Adipocyte (in vitro differentiated cells): Measurements from ENCODE around the gene TCAP.

Experiments used
- DNase-seq: peaks from one replicate; pipeline ENCODE4 v3.0.0-alpha.2; 2015; ENCODE audit warnings: low read depth
- H3K27me3 ChIP-seq: replicated peaks from 2 replicates; pipeline ENCODE4 v1.7.0; 2013; ENCODE audit warnings: mild to moderate bottlenecking, low read length, moderate library complexity; ENCODE audit not compliant: control insufficient read depth, insufficient read depth
- H3K36me3 ChIP-seq: 2 replicates; pipeline ENCODE4 v1.7.0; 2013; ENCODE audit warnings: low read length, mild to moderate bottlenecking, moderate library complexity; ENCODE audit not compliant: control insufficient read depth, insufficient read depth, severe bottlenecking
- H3K4me1 ChIP-seq: 2 replicates; pipeline ENCODE4 v1.7.0; 2013; ENCODE audit warnings: mild to moderate bottlenecking, low read length, moderate library complexity; ENCODE audit not compliant: control insufficient read depth, insufficient read depth
- H3K4me3 ChIP-seq: 2 replicates; pipeline ENCODE4 v1.7.0; 2013; ENCODE audit warnings: mild to moderate bottlenecking, low read length, moderate library complexity
- H3K9ac ChIP-seq: 2 replicates; pipeline ENCODE4 v1.7.0; 2013; ENCODE audit warnings: mild to moderate bottlenecking, low read length, moderate library complexity
- H3K9me3 ChIP-seq: 2 replicates; pipeline ENCODE4 v1.7.0; 2013; ENCODE audit warnings: mild to moderate bottlenecking, low read length, moderate library complexity; ENCODE audit not compliant: control insufficient read depth

The TCAP gene, protein sequence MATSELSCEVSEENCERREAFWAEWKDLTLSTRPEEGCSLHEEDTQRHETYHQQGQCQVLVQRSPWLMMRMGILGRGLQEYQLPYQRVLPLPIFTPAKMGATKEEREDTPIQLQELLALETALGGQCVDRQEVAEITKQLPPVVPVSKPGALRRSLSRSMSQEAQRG

DNA sequence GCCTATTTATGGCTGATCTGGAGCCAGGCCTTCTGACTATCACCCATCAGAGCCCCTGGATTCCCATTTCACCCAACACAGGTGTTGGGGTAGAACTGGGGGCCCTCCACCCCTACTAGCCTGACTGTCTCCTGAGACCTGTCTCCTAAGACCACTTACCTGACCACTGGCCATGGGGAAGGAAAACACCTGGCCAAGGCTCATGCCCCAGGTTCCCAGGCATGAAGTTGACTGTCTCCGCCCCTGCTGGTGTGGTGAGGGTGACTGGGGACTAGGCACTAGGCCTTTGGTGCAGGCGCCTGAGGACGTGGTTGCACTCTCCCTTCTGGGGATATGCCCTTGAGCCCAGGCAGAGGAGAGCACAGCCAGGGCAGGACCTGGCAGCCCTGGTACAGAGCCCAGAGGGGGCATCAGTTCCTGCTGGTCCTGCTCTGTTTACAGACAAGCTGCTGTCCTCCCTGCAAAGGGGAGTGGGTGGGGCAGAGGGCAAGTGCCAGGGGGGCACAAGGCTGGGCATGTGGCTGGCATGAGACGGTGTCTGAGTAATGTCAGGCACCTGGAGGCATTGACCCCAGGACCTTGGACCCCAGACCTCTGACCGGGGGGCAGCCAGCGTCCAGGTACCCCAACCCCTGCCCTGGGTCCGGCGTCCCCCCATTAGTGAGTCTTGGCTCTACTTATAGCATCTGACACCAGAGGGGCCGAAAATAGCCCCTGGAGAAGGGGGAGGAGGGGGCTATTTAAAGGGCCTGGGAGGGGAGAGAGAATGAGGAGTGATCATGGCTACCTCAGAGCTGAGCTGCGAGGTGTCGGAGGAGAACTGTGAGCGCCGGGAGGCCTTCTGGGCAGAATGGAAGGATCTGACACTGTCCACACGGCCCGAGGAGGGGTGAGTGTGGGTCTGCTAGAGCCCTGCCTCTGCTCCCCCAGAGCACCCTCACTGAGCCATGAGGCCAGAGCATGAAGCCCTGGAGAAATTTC is at the start of gene TCAP:
Gene TCAP (plus strand): TSS at position 769 of the 981 bp plus-strand sequence. CDS start 11 bp downstream, at position 780.
- DNase-seq = no peak
- Histone ChIP-seq H3K27me3 (peaks cover 34% of the 10 kb centered on the region), H3K9ac (no peak within 1 kb of the TSS), H3K4me1 (peaks cover 6% of the 10 kb centered on the region), H3K4me3 (no peak within 1 kb of the TSS), H3K9me3 (no peaks in the 10 kb centered on the region), H3K36me3 (peaks cover 18% of the 10 kb centered on the region)

DNA sequence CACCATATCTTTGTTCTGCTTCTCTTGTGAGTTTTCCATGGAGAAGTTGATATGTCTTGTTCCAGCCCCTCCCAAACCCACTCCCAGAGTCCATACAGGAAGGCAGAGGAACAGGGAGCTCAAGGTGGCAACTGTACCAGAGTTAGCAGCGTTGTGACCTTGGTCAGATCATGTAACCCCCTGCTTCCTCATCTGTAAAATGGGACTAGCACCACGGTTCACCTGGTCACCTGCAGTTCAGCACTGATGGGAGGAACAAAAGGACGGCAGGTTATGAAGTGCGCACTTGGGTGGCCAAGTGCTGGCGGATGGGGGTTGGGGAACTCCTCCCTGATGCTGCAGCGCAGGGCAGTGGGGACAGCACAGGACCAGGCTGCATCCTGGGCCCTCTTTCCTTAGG is 49.7 kb upstream of the TCAP start:
- H3K4me3 ChIP-seq = no peak overlapping the region
- no peaks in the 10 kb centered on the region for H3K9me3 ChIP-seq
- H3K27me3 ChIP-seq = peaks cover 54% of the 10 kb centered on the region
- H3K36me3 ChIP-seq = no peaks in the 10 kb centered on the region
- no peaks in the 10 kb centered on the region for H3K4me1 ChIP-seq
- no peak overlapping the region for H3K9ac ChIP-seq
- no peak for DNase-seq

GRCh38 chr17:39617100-39617445 is 48.1 kb upstream of the TCAP start:
- Histone ChIP-seq H3K36me3 (no peaks in the 10 kb centered on the region), H3K9ac (no peak overlapping the region), H3K9me3 (no peaks in the 10 kb centered on the region), H3K27me3 (peaks cover 43% of the 10 kb centered on the region), H3K4me3 (no peak overlapping the region), H3K4me1 (no peaks in the 10 kb centered on the region)
- DNase-seq = no peak

DNA sequence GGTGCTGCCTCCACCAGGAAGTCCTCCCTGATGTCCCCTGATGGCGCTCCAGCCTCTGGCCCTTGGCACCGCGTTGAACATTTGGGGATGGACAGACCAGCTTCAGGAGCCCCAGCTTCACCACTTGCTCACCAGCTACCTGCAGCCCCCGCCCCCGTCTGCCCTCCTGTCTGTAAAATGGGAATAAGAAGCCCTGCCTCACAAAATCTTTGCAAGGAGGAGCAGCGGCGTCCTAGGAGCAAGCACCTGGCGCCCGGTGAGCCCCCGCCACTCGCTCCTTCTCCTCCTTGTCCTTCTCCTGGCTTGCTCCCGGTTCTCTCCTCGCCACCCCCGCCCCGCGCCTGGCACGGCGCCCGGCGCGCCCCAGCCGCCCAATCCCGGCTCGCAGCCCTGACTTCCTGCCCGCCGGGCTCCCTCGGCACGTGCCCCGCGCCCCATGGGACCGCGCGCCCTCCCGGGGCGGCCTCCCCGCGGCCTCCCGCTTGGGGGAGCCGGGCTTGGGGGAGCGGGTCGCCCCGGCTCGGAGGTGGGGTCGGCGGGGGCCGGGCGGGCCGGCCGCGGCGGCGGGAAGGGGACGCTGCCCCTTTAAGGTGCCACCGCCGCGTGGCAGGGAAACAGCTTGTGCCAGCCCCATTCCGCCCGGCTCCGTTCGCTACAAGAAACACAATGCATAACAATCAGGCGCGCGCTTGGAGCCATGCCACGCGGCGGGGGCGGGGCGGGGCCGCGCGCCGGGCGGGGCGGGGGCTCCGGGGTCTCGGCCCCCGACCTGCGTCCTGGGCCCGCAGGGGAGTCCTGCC is 47.5 kb upstream of the TCAP start:
- peaks cover 37% of the 10 kb centered on the region for H3K27me3 ChIP-seq
- peak; percentile 73 for DNase-seq
- no peaks in the 10 kb centered on the region for H3K36me3 ChIP-seq
- H3K4me1 ChIP-seq = no peaks in the 10 kb centered on the region
- peak overlapping the region; percentile 20 for H3K9ac ChIP-seq
- H3K9me3 ChIP-seq = no peaks in the 10 kb centered on the region
- peak overlapping the region; percentile 86 for H3K4me3 ChIP-seq

DNA sequence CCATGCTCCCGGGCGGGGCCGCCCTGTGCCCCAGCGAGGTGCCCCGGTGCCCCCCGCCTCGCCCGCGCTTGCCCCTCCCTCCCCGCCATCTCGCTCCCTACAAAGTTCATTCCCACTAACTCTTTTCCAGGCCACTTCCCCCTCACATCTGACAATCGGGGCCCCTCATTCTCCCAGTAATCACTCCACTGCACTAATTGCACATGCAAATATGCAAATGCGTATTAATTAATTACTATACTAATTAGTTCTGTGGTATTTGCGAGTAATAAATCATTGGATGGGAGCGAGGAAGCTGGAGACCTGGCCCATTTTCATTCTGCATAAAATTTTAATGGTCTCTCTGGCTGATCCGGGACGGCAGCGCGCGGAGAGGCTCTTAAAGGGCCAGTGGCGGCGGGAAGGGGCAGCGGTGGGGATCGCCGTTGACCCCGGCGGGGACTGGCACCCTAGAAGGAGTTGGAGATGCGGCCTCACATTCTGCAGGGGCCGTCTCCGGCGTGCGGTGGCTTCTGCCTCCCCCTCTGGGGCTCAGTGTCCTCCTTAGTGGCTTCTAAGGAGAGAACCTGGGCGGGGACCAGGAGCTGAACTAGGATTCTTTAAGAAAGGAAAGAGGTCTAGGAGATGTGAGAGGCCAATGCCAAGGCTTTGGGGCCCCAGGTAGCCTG is 46.8 kb upstream of the TCAP start:
- no peaks in the 10 kb centered on the region for H3K36me3 ChIP-seq
- peaks cover 4% of the 10 kb centered on the region for H3K4me1 ChIP-seq
- H3K9me3 ChIP-seq = no peaks in the 10 kb centered on the region
- peaks cover 30% of the 10 kb centered on the region for H3K27me3 ChIP-seq
- H3K9ac ChIP-seq = peak overlapping the region; percentile 76
- peak; percentile 45 for DNase-seq
- H3K4me3 ChIP-seq = peak overlapping the region; percentile 86

DNA sequence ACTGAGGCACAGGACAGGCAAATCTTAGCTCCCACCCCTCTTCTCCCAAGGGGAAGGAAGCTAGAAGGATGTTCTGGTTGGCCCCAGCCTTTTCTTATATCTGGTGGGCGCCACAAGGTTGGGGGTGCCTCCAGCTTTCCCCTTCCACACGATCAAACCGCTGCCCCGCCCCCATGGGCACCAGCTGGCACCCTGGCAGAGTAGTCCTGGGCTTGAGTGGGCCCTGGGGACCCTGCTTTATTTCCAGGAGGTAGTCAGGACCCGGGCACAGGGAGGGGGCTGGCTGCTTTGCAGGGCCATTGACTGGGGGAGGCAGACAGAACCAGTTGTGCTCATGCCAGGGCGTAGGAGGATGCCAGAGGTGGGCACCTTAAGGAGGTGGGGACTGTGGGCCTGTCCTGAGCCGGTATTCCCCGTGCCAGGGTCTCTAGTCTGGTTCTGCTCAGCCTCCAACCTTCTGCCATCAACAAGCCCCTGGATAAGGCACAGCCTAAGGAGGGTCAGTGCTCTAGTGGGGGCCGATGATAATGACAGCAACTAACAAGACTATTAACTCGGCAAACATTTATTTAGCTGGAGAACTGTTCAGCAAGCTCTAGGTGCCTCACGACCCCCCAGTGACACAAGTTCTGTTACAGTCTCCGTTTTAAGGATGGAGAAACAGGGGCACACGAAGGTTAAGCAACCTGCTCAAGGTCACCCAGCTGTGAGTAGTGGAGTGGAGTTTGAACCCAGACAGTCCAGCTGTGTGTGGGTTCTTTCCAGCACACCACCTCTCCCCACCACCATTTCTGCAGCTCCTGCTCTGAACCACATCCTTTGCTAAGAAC is 46.0 kb upstream of the TCAP start:
- Histone ChIP-seq H3K4me1 (peaks cover 4% of the 10 kb centered on the region), H3K9me3 (no peaks in the 10 kb centered on the region), H3K9ac (no peak overlapping the region), H3K27me3 (peaks cover 28% of the 10 kb centered on the region), H3K36me3 (no peaks in the 10 kb centered on the region), H3K4me3 (peak overlapping the region; percentile 86)
- no peak for DNase-seq

DNA sequence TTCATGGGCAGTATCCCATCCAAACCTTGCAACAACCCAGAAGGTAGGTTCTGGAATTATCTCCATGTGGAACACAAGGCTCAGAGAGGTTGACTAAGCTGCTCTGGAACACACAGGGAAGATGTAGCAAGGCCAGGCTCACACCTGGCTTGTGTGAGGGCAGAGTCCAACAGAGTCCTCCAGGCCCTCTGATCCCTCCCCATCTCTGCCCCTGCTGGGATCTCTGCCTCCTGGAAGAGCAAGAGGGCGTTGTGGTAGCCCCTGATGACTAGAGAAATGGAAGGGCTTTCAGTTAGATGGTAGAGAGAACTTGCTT is 45.4 kb upstream of the TCAP start:
- Histone ChIP-seq H3K27me3 (peaks cover 26% of the 10 kb centered on the region), H3K9ac (no peak overlapping the region), H3K4me3 (no peak overlapping the region), H3K4me1 (peaks cover 4% of the 10 kb centered on the region), H3K36me3 (no peaks in the 10 kb centered on the region), H3K9me3 (no peaks in the 10 kb centered on the region)
- DNase-seq = no peak

- H3K36me3 ChIP-seq = no peaks in the 10 kb centered on the region
- H3K4me3 ChIP-seq = no peak overlapping the region
- DNase-seq = peak; percentile 91
- H3K9ac ChIP-seq = no peak overlapping the region
- H3K27me3 ChIP-seq = peaks cover 33% of the 10 kb centered on the region
- no peaks in the 10 kb centered on the region for H3K9me3 ChIP-seq
- H3K4me1 ChIP-seq = peaks cover 18% of the 10 kb centered on the region
Observed at GRCh38 chr17:39621523-39622379, 43.4 kb upstream of the TCAP start.

GRCh38 chr17:39622380-39623006 is 42.7 kb upstream of the TCAP start:
- H3K4me3 ChIP-seq = no peak overlapping the region
- peaks cover 20% of the 10 kb centered on the region for H3K4me1 ChIP-seq
- H3K36me3 ChIP-seq = no peaks in the 10 kb centered on the region
- no peaks in the 10 kb centered on the region for H3K9me3 ChIP-seq
- H3K27me3 ChIP-seq = peaks cover 31% of the 10 kb centered on the region
- no peak for DNase-seq
- no peak overlapping the region for H3K9ac ChIP-seq
